ENCODE results near the gene BSND.

Gene BSND

DNA sequence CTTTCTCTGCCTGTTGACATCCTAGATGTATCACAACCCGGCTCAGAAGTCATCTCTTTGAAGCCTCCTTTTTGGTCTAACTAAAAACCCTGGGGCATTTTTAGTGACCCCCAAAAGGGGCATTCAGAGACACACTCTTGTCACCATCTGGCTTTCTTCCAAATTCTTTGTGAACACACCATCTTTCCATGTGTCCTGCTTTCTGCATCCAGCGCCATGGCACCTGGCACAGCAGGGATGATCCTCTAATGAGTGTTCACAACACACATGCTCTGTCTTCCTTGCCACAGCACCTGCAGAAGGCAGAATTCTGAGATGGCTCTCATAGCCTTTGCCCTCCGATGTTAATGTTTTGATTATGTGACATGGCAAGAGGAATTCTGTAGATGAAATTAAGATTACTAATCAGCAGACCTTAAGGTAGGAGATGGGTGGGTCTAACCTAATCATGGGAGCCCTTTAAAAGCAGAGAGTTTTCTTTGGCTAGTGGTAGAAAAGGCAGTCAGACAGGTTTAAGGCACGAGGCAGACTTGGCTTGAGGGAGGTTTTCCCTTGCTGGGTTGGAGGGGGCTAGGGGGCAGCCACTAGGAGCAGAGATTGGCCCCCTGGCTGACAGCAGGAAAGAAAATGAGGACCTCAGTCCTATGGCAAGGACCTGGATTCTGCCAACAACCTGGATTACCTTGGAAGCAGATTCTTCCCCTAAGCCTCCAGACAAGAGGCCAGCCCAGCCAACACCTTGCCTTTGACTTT, 23.2 kb upstream of the BSND start:
- DNase-seq (ENCODE audit: low read depth), result no peak

- no peak for DNase-seq (ENCODE audit: low read depth)
These were observed 22.0 kb upstream of the BSND start for GRCh38 chr1:54976747-54977146.

- DNase-seq (ENCODE audit: low read depth), result no peak
These were observed 21.0 kb upstream of the BSND start for GRCh38 chr1:54977533-54978297.

- no peak for DNase-seq (ENCODE audit: low read depth)
These were observed 20.0 kb upstream of the BSND start for GRCh38 chr1:54978528-54979326.

GRCh38 chr1:54979327-54979891, 19.3 kb upstream of the BSND start:
- DNase-seq (ENCODE audit: low read depth), result no peak

GRCh38 chr1:54980046-54980527, 18.6 kb upstream of the BSND start:
- no peak for DNase-seq (ENCODE audit: low read depth)

DNA sequence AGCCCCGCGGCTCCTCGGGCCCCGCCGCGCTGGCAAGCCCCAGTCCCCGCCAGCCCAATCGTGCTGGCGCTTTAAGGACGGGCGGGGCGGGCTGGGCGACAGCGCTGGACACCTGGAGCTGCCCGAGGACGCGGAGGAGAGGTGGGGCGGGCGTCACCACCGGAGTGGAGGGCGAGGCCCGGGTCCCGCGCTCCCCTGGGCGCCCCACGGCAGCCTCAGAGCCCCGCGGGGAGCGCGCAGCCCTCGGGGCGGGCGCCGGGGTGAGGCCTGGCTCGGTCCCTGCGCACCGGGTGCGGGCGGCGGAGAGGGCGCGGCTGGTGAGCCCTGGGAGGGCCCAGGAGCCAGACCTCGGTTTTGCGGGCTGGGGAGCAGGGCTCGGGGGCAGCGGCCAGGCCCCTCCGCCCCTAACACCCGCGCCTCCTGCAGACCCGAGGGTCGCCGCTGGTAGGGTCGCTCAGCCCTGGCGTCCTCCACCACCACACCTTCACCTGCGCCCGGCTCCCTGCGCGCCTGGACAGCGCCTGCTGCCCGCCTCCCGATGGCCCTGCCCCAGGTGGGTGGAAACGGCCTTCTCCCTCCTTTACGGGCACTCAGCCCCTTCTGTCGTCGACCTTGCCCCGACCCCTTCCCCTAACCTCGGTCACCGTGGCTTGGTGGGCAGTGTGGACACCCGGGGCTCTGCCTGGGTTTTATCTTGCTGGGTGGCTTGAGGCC, 18.0 kb upstream of the BSND start, which contains the start of gene TMEM61:
Gene TMEM61, plus strand, starts transcription at position 101 of the 714 bp plus-strand sequence. Its CDS starts 438 bp downstream, at position 539.
- no peak for DNase-seq (ENCODE audit: low read depth)

DNA sequence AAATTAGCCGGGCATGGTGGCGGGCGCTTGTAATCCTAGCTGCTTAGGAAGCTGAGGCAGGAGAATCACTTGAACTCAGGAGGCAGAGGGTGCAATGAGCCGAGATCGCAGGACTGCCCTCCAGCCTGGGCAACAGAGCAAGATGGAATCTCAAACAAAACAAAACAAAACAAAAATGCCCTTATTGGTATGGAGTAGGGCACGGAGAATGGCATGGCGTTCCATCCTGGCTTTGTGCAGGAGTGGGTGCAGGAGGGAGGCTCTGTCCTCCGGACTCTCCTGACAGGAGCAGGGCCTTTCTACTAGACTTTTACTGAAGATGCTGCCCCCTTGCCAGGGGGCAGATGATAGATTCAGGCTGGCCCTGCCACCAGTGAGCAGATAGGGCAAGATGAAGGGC, 17.3 kb upstream of the BSND start:
- no peak for DNase-seq (ENCODE audit: low read depth)

DNA sequence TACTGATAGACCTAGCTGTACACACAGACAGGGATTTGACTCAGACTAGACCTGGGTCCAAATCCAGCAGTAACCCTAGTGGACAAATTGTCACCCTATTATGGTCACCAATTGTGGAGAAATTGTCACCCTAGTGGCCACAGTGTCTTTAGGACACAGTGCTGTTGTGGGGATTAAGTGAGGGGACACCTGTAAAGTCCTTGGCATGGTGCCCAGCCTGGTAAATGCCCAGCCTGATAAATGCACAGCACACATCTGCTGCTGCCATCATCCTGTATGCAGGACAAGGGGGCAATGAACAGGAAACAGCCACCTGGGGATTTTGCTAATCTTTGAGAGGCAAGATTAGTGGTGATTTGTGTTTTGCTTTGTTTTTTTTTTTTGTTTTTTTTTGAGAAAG, 16.0 kb upstream of the BSND start:
- no peak for DNase-seq (ENCODE audit: low read depth)

- no peak for DNase-seq (ENCODE audit: low read depth)
These were observed 14.4 kb upstream of the BSND start for GRCh38 chr1:54984131-54984842.

- DNase-seq (ENCODE audit: low read depth), result no peak
These were observed 13.2 kb upstream of the BSND start for GRCh38 chr1:54985556-54985955.

GRCh38 chr1:54986025-54986424, 12.7 kb upstream of the BSND start:
- no peak for DNase-seq (ENCODE audit: low read depth)

GRCh38 chr1:54986533-54986932, 12.2 kb upstream of the BSND start:
- DNase-seq (ENCODE audit: low read depth), result no peak

DNA sequence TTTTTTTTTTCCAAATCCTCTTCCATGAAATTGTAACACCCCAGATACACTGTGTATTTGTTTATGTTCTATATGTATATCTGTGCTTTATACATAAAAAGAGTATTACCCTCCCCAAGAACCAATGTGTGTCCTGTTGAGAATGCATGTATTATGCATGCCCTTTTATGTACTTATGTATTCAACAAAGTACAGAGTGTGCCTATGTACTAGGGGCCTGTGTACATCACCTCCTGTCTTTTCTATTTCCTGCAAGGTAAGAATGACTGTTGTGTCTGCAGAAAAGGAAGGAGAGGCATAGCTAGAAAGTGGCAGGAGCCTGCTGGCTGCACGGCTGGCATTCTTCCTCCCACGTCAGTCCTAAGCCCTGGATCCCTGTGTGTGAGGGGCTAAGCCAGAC, 11.3 kb upstream of the BSND start:
- no peak for DNase-seq (ENCODE audit: low read depth)

DNA sequence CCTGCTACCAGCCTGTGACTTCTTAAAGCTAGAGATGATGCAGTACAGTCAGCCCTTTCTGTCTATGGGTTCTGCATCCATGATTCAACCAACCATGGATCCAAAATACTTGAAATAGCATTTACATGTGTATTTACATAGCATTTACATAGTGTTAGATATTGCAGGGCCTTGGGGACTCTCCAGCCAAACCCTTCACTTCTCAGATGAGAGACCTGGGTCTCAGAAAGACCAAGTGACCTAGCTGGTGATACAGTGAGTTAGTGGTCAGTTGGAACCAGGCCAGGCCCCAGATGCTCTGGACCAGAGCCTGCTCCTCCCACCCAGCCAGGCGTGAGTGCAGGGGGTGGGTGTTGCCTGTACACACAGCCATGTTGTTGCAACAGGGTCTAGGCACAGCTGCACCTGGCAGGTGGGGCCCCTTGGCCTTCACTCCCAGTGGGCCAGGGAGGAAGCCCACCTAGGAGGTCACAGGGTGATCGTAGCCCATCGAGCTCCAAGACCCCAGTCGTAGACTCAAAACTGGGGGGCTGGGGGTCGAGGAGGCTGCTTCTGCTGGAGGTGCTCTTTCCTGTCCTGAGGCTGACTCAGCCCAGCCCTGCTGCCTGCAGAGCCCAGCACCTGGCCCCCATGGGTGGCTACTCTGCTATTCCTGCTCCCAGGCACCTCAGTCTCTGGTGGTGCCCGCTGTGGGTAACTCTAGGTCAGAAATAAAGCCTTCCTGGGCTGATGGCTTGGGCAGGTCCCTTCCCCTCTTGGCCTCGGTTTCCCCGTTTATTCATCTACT, 10.6 kb upstream of the BSND start:
- DNase-seq (ENCODE audit: low read depth), result no peak

DNA sequence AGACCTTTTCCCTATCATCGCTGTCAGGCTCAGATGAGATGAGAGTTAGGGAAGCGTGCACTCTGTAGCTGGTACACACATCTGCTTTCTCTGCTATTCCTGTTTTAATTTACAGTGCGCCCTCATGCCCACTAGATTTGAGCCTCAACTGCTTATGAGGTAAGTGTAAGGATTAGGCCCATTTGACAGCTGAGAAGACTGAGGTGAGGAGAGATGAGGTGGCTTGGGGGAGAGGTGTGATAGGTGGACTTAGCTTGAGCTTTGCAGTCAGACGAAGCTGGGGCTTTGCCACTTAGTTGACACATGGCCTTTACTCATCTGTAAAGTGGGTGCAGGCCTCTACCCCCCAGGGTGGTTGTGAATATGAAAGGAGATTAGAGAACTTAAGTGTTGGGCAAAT, 9.8 kb upstream of the BSND start:
- no peak for DNase-seq (ENCODE audit: low read depth)

GRCh38 chr1:54989473-54989872, 9.3 kb upstream of the BSND start:
- DNase-seq (ENCODE audit: low read depth), result no peak

- DNase-seq (ENCODE audit: low read depth), result no peak
These were observed 8.5 kb upstream of the BSND start for GRCh38 chr1:54989968-54990810.

GRCh38 chr1:54990916-54991315, 7.8 kb upstream of the BSND start:
- DNase-seq (ENCODE audit: low read depth), result no peak

All from activated T-helper 9 cell treated with anti-CD3 and anti-CD28 coated beads, Interleukin-2, amount 50 U/mL, for 16 hours (primary cell).